Head of caudate nucleus (tissue), 42 donors: Measurements from ENCODE around the gene SORL1.

ENCODE experiments used
- DNase-seq, 42 donors: peaks; one replicate each; pipeline versions ENCODE4 v3.0.0 to v3.0.0-alpha.2; 2020 to 2021; ENCODE audit warnings: mixed read lengths in 7 of 42
- intact Hi-C: fragments of 100-400 bp; cut with DNase I; formaldehyde crosslinking; loops from one replicate; pipeline ENCODE4 v1.15.0; 2022

The SORL1 gene

GRCh38 chr11:121550247-121551030, 98.3 kb downstream of the SORL1 start:
- DNase-seq = peak in 1 of 42 donors; percentile 25
- intact Hi-C loops = no loop called here

GRCh38 chr11:121551463-121551862, 99.3 kb downstream of the SORL1 start:
- DNase-seq = no peak

GRCh38 chr11:121552154-121552553, 100.0 kb downstream of the SORL1 start:
- intact Hi-C loops = no loop called here
- DNase-seq = no peak

More at GRCh38 chr11:121551463-121551862, 99.3 kb downstream of the SORL1 start:
- intact Hi-C loops = no loop called here

GRCh38 chr11:121552644-121553043, 100.5 kb downstream of the SORL1 start:
- DNase-seq = no peak
- intact Hi-C loops = no loop called here

- intact Hi-C loops = no loop called here
- DNase-seq = no peak
Observed at GRCh38 chr11:121553389-121553788, 101.3 kb downstream of the SORL1 start.

GRCh38 chr11:121553806-121554205, 101.7 kb downstream of the SORL1 start:
- DNase-seq = no peak
- intact Hi-C loops = no loop called here

GRCh38 chr11:121554552-121554951, 102.4 kb downstream of the SORL1 start:
- intact Hi-C loops = no loop called here

GRCh38 chr11:121555121-121555520, 103.0 kb downstream of the SORL1 start:
- no peak for DNase-seq
- intact Hi-C loops = no loop called here

More at GRCh38 chr11:121554552-121554951, 102.4 kb downstream of the SORL1 start:
- DNase-seq = no peak

GRCh38 chr11:121556937-121557336, 104.8 kb downstream of the SORL1 start:
- intact Hi-C loops = no loop called here
- no peak for DNase-seq

GRCh38 chr11:121557348-121557747, 105.2 kb downstream of the SORL1 start:
- DNase-seq = no peak
- intact Hi-C loops = no loop called here

- intact Hi-C loops = no loop called here
- DNase-seq = no peak
Observed at GRCh38 chr11:121559606-121560200, 107.6 kb downstream of the SORL1 start.

- no peak for DNase-seq
- intact Hi-C loops = no loop called here
Observed at GRCh38 chr11:121560236-121560635, 108.1 kb downstream of the SORL1 start.

- intact Hi-C loops = no loop called here
- no peak for DNase-seq
Observed at GRCh38 chr11:121561240-121561639, 109.1 kb downstream of the SORL1 start.

GRCh38 chr11:121561716-121562115, 109.6 kb downstream of the SORL1 start:
- intact Hi-C loops = no loop called here
- DNase-seq = no peak

- intact Hi-C loops = no loop called here
- no peak for DNase-seq
Observed at GRCh38 chr11:121563003-121563402, 110.9 kb downstream of the SORL1 start.

- intact Hi-C loops = no loop called here
- no peak for DNase-seq
Observed at GRCh38 chr11:121563900-121564822, 112.0 kb downstream of the SORL1 start.

- no peak for DNase-seq
- intact Hi-C loops = no loop called here
Observed at GRCh38 chr11:121564948-121565684, 113.0 kb downstream of the SORL1 start.

- intact Hi-C loops = no loop called here
- peak in 6 of 42 donors; percentile 25 to 50 (median 36) for DNase-seq
Observed at GRCh38 chr11:121566279-121567168, 114.4 kb downstream of the SORL1 start.
